ENCODE results near the gene CELF6. TPM values are rescaled to one million over a fixed set of nuclear protein-coding genes. Genes with fewer than 3 reads are reported as not detected.

CELF6 gene
- total RNA-seq, 4 donors from 2014 or later, result 2.3 to 9.8 (median 6.8) TPM

DNA sequence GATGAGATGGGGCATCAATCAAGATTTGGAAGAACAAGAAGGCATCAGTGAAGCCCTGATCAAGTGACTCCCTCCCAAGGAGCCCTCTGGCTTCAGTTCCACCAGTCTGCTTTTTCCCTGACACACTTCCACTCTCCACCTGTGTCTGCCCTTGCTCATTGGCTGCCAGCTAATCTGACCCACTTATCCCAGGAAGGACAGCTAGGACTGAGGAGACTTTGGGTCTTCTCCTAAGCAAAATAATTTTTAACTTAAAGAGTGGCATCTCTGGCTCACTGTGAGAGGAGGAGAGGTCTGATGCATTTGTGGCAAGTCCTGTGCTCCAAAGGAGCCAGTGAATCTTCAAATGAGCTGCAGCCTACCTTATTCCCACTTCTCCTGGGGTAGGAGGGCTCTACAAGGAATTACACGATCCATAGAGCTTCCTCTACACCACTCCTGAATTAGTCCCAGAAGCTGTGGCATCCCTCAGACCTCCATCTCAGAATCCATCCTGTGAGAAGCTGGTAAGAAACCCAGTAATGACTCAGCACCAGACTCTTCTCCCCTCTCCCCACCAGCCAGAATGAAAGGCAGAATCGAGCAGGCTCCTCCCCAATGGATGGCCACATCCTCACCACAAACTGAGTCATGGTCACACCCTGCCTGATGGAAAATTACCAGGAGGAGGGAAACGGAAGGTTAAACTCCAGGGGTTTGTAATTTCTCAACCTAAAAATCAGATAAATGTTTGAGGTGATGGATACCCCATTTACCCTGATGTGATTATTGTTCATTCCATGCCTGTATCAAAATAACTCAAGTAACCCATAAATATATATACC, 82.7 kb downstream of the CELF6 start:
- peak overlapping the region in 1 of 3 donors; percentile 64 for H3K27ac ChIP-seq
- peak; percentile 23 to 30 for DNase-seq
- peaks cover 2 to 6% of the 10 kb centered on the region in 2 donors for H3K4me1 ChIP-seq
- WGBS, 2 donors, result 38 to 63% methylated on average over 3 of the region's 3 CpGs
- no peaks in the 10 kb centered on the region for H3K9me3 ChIP-seq
- no peaks in the 10 kb centered on the region for H3K27me3 ChIP-seq
- intact Hi-C loops (cut with DNase I), result no loop called here
- H3K36me3 ChIP-seq, result peaks cover 11 to 24% of the 10 kb centered on the region in 2 donors
- no peak for TF ChIP-seq POLR2A (IDR thresholded peaks at IDR 0.05)
- TF ChIP-seq, protein P1, sequence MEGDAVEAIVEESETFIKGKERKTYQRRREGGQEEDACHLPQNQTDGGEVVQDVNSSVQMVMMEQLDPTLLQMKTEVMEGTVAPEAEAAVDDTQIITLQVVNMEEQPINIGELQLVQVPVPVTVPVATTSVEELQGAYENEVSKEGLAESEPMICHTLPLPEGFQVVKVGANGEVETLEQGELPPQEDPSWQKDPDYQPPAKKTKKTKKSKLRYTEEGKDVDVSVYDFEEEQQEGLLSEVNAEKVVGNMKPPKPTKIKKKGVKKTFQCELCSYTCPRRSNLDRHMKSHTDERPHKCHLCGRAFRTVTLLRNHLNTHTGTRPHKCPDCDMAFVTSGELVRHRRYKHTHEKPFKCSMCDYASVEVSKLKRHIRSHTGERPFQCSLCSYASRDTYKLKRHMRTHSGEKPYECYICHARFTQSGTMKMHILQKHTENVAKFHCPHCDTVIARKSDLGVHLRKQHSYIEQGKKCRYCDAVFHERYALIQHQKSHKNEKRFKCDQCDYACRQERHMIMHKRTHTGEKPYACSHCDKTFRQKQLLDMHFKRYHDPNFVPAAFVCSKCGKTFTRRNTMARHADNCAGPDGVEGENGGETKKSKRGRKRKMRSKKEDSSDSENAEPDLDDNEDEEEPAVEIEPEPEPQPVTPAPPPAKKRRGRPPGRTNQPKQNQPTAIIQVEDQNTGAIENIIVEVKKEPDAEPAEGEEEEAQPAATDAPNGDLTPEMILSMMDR (IDR thresholded peaks at IDR 0.05), result no peak
- H3K4me3 ChIP-seq (replicated peaks in 1 of 3), result no peak overlapping the region

DNA sequence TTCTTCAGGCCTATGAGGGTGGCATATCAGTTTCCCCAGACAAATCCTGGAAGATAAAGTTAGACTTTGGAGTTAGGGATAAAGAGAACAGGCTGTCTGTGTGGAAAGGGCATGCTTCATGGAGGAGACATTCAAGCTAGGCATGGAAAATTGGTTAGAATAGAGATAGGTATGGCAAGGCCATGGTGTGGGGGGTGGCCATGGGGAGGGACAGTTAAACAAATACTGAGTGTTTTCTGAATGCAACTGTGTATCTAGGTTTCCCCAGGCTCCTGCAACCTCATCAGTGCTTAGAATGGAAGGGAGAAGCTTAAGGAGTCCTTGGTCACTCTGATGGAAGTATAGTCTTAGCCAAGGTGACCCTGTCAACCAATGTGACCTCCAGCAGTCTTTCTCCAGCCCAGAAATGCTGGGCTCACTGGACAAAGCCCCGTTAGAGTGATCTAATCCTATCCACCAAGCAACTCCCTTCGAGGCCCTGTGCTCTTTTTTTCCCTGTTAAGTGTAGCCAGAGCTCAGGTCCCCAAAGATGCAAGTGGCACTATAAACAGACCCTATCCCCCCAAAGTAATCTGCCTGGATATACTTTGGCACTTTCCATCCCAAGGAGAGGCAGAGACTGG, 83.5 kb downstream of the CELF6 start:
- Histone ChIP-seq H3K4me1 (peaks cover 6 to 8% of the 10 kb centered on the region in 2 donors), H3K9me3 (no peaks in the 10 kb centered on the region), H3K4me3 (replicated peaks in 1 of 3) (no peak overlapping the region), H3K27ac (no peak overlapping the region), H3K36me3 (peaks cover 11 to 17% of the 10 kb centered on the region in 2 donors), H3K27me3 (no peaks in the 10 kb centered on the region)
- WGBS, 2 donors, result 82 to 86% methylated on average over 2 of the region's 2 CpGs
- TF ChIP-seq, protein P1 (IDR thresholded peaks at IDR 0.05), result no peak
- no peak for TF ChIP-seq POLR2A (IDR thresholded peaks at IDR 0.05)
- intact Hi-C loops (cut with DNase I), result no loop called here
- DNase-seq, result no peak

DNA sequence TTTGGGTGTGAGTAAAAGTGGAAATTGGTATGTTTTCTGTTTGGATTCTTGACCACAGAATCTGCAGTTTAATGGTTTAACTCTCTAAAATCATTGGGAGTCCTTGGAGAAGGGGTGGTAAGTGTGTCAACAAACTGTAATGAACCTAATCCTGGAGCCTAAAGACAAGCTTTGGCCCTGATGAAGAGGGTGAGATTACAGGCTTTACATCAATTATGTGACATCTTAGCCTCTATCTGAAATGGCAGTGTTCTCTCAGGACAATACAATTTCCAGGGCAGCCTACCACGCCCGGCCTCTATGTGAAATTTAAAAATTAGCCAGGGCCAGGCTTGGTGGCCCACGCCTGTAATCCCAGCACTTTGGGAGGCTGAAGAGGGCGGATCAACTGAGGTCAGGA, 84.7 kb downstream of the CELF6 start:
- Histone ChIP-seq H3K27me3 (no peaks in the 10 kb centered on the region), H3K9me3 (no peaks in the 10 kb centered on the region), H3K36me3 (peaks cover under 1 to 7% of the 10 kb centered on the region in 2 donors), H3K4me1 (peaks cover 6 to 8% of the 10 kb centered on the region in 2 donors), H3K4me3 (replicated peaks in 1 of 3) (no peak overlapping the region), H3K27ac (no peak overlapping the region)
- intact Hi-C loops (cut with DNase I), result no loop called here
- no peak for DNase-seq
- WGBS, 2 donors, result 91 to 97% methylated on average over 4 of the region's 4 CpGs
- TF ChIP-seq, protein P1 (IDR thresholded peaks at IDR 0.05), result no peak
- TF ChIP-seq POLR2A (IDR thresholded peaks at IDR 0.05), result no peak

Other genes with a start within 250 kb of the CELF6 start
- gene MYO9A, start 202.0 kb downstream of the CELF6 start, total RNA-seq, result 100 to 1,000 TPM in 3 of 4 donors, 10 to 100 TPM in 1; 88.5 to 183 (median 115) TPM
- gene SENP8, start 201.8 kb downstream of the CELF6 start, total RNA-seq, result 1 to 10 TPM; 5.1 to 6.7 (median 6.0) TPM
- 10 to 100 TPM in 1 of 4 donors, 1 to 10 TPM in 3; 8.8 to 26.9 (median 9.0) TPM for gene GRAMD2A, start 122.4 kb downstream of the CELF6 start, total RNA-seq
- gene PKM, start 89.0 kb downstream of the CELF6 start, total RNA-seq, result 100 to 1,000 TPM; 270 to 587 (median 340) TPM
- 10 to 100 TPM; 54.2 to 98.0 (median 70.4) TPM for gene PARP6, start 47.6 kb downstream of the CELF6 start, total RNA-seq
- gene HEXA, start 55.9 kb upstream of the CELF6 start, total RNA-seq, result 100 to 1,000 TPM; 104 to 140 (median 111) TPM
- not detected for gene TMEM202, start 78.1 kb upstream of the CELF6 start, total RNA-seq
- 10 to 100 TPM; 42.6 to 90.0 (median 58.5) TPM for gene ARIH1, start 154.2 kb upstream of the CELF6 start, total RNA-seq